K562 (cell line): ENCODE results near the gene UNKL. TPM values are rescaled to one million over a fixed set of nuclear protein-coding genes. Genes with fewer than 3 reads are reported as not detected.

ENCODE experiments used
- ARNT ChIP-seq, 2 experiments: fragments of 450-650 bp; IDR thresholded peaks; 2 replicates each; pipeline ENCODE4 v1.6.1; 2016; ENCODE audit warnings: mild to moderate bottlenecking in 1 of 2
- E2F6 ChIP-seq, 2 experiments: IDR thresholded peaks; 2 replicates each; pipeline ENCODE4 v1.6.1; 2011; ENCODE audit warnings: borderline replicate concordance in 1 of 2, control low read depth in 1 of 2, low read depth in 1 of 2, low read length in 1 of 2, mild to moderate bottlenecking in 1 of 2, mixed read lengths in 1 of 2, moderate library complexity in 1 of 2; ENCODE audit not compliant: insufficient read depth in 1 of 2, insufficient read length in 1 of 2, poor library complexity in 1 of 2, severe bottlenecking in 1 of 2; ENCODE audit errors: extremely low read depth in 1 of 2
- ETS2 ChIP-seq: IDR thresholded peaks from 2 replicates; pipeline ENCODE4 v1.6.1; 2016; ENCODE audit warnings: borderline replicate concordance, missing genetic modification characterization, mild to moderate bottlenecking, moderate library complexity, missing compliant biosample characterization; ENCODE audit not compliant: poor library complexity, severe bottlenecking
- FOXJ3 ChIP-seq: sonication (generic); formaldehyde crosslinking; IDR thresholded peaks from 2 replicates; pipeline ENCODE4 v1.4.0; 2020; ENCODE audit warnings: mild to moderate bottlenecking, missing genetic modification reagents
- GTF3C2 ChIP-seq: IDR thresholded peaks from 3 replicates; pipeline ENCODE4 v1.6.1; 2011; ENCODE audit warnings: borderline replicate concordance, mild to moderate bottlenecking, moderate library complexity; ENCODE audit not compliant: insufficient read length; ENCODE audit errors: extremely low read depth
- HNRNPLL ChIP-seq: fragments of 200-400 bp; formaldehyde crosslinking; IDR thresholded peaks from 2 replicates; pipeline ENCODE4 v1.6.1; 2017; ENCODE audit warnings: low read length, low read depth, mild to moderate bottlenecking; ENCODE audit not compliant: poor library complexity, severe bottlenecking
- LEF1 ChIP-seq: fragments of 450-650 bp; IDR thresholded peaks from 2 replicates; pipeline ENCODE4 v1.6.1; 2016; ENCODE audit warnings: mild to moderate bottlenecking
- MAZ ChIP-seq, 2 experiments: fragments of 450-650 bp in 1 of 2; sonication (generic) in 1 of 2; formaldehyde crosslinking; IDR thresholded peaks in 1 of 2; conservative IDR thresholded peaks in 1 of 2; 2 replicates each; pipeline versions ENCODE4 v1.4.0 to v1.5.0; 2020; ENCODE audit warnings: mild to moderate bottlenecking in 1 of 2, missing genetic modification reagents in 1 of 2
- MIER1 ChIP-seq: fragments of 450-650 bp; IDR thresholded peaks from 2 replicates; pipeline ENCODE4 v1.6.1; 2016; ENCODE audit warnings: antibody characterized with exemption, mild to moderate bottlenecking, low read depth
- NCOA4 ChIP-seq: fragments of 450-650 bp; IDR thresholded peaks from 2 replicates; pipeline ENCODE4 v1.6.1; 2018; ENCODE audit warnings: mild to moderate bottlenecking; ENCODE audit not compliant: partially characterized antibody
- PHF8 ChIP-seq: fragments of 200-600 bp; sonication (generic); IDR thresholded peaks from 2 replicates; pipeline ENCODE4 v1.6.1; 2012; ENCODE audit warnings: mixed run types, mild to moderate bottlenecking, inconsistent platforms, low read length, moderate library complexity, borderline replicate concordance
- ZFX ChIP-seq: sonication (generic); formaldehyde crosslinking; IDR thresholded peaks from 2 replicates; pipeline ENCODE4 v1.8.0; 2022; ENCODE audit warnings: mild to moderate bottlenecking, missing genetic modification reagents, moderate library complexity
- ZNF398 ChIP-seq: fragments of 250-450 bp; sonication (Bioruptor Pico); IDR thresholded peaks from 2 replicates; pipeline ENCODE4 v1.8.0; 2021; ENCODE audit warnings: moderate library complexity, mild to moderate bottlenecking, inconsistent platforms
- ZNF57 ChIP-seq: fragments of 450-650 bp; formaldehyde crosslinking; IDR thresholded peaks from 2 replicates; pipeline ENCODE4 v1.4.0; 2020; ENCODE audit warnings: mild to moderate bottlenecking, moderate library complexity
- polyA plus RNA-seq, 8 experiments: library from polyadenylated mRNA; depleted of rRNA in 4 of 8; stranded (reverse) in 5 of 8; unstranded in 3 of 8; fragments of >200 nt; fragmentation: Nextera tagmentation in 2 of 8; fragmentation: Illumina TruSeq in 1 of 8; extraction: Ambion mirVana in 2 of 8; extraction: Trizol in 1 of 8; gene quantifications; 2 replicates each; pipeline versions ENCODE4 v1.2.1 to v1.2.3, GENCODE V29; 2011 to 2014; ENCODE audit warnings: inconsistent platforms in 1 of 8, missing spikeins in 1 of 8
- total RNA-seq, 7 experiments: library from RNA; depleted of rRNA in 6 of 7; stranded (reverse); fragments of >200 nt in 6 of 7; fragmentation: Illumina TruSeq in 2 of 7; extraction: Trizol in 2 of 7; gene quantifications; 2 replicates each; pipeline versions ENCODE4 v1.2.1 to v1.2.3, GENCODE V29; 2011 to 2021; ENCODE audit warnings: low replicate concordance in 1 of 7
- TF ChIP-seq, protein P1 (sequence below): fragments of 250-450 bp; sonication (Bioruptor Pico); IDR thresholded peaks from 2 replicates; pipeline ENCODE4 v1.5.0; 2021; ENCODE audit warnings: mild to moderate bottlenecking, moderate library complexity

Gene UNKL
- total and polyA plus RNA-seq, 9 of the 15 experiments (the other 6 are each of a cell fraction or from before 2014, with no cell fraction given), result 0.37 to 30.2 (median 5.1) TPM

- TF ChIP-seq ZNF57 (CRISPR knock-in tag) (no peak), MIER1 (no peak), MAZ (CRISPR knock-in tag; conservative IDR thresholded peaks at IDR 0.05 in 1 of 2, IDR thresholded peaks at IDR 0.05 in 1 of 2) (peak; percentile 84), HNRNPLL (no peak), PHF8 (no peak), ZNF398 (CRISPR knock-in tag) (no peak), GTF3C2 (no peak), E2F6 (IDR thresholded peaks at IDR 0.05; ENCODE audit: borderline replicate concordance in 1 of 2, extremely low read depth in 1 of 2, insufficient read depth in 1 of 2, insufficient read length in 1 of 2, low read depth in 1 of 2, low read length in 1 of 2, poor library complexity in 1 of 2, severe bottlenecking in 1 of 2) (peak in 1 of 2 experiments; percentile 67), ZFX (CRISPR knock-in tag) (peak; percentile 65), ETS2 (tag) (no peak), FOXJ3 (CRISPR knock-in tag) (no peak), ARNT (IDR thresholded peaks at IDR 0.05) (no peak), LEF1 (no peak), NCOA4 (no peak)
- TF ChIP-seq, protein P1, sequence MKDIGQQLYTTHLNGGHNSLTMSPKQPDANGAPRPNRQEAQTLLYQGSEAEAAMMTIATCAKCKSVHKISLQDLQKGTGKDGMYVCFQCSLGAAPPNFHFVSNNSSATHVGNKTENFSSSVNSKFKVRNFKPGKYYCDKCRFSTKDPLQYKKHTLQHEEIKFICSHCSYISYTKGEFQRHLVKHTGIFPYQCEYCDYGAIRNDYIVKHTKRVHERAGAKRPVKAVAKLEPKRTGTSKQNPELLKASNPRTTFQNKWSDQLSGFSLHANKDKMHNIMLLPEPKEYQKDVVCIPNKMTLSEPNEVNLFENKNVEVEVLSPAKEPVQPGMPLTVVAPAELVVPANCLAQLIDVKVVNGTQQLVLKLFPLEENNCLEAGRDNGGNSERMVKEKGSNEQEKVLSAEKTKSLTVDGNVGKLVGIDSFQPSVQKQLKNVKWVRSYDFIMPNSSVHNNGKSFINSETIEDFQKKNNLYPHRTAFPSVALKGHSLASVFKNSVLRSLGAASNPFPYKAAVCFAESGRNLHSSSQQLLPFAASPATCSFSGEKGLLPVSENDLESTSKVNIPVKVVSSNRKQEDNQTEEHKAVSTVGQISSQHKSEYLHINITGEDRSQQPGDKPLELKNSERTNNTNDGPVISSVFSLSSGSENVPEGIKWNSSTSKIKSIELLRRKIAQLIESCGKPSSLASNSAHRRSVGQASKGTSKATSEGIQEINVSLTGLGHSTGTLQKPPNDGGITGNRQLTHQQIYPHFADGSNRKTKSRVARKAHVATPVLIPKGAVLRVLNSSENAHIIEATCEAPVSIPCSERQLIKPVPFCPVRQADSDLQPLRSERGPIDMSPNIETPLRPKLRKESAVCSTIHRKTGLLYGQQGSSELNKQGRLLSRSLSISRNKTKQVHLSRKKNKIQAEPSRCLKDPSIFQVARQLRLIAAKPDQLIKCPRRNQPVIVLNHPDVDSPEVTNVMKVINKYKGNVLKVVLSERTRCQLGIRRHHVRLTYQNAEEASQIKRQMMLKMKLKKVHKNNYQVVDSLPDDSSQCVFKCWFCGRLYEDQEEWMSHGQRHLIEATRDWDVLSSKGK, result no peak
These were observed 596 bp downstream of the UNKL start (continued) for GRCh38 chr16:1413684-1414531.
